GM10248 (cell line): Measurements from ENCODE around the gene SLC17A5.
"Not testable (repeated sequence)": the region's sequence is repeated elsewhere in the genome, so short reads cannot be mapped to it uniquely, and the experiment has no call there.

Experiments
- CTCF ChIA-PET: fragments of 300-600 bp; sonication (Branson Sonifier 250); formaldehyde crosslinking; extraction: SDS; loops from one replicate; lab custom pipeline; 2021; ENCODE audit warnings: antibody characterized with exemption; lab: Yijun Ruan, JAX
- POLR2A ChIA-PET: fragments of 350-650 bp; sonication (Branson Sonifier 250); formaldehyde crosslinking; extraction: SDS; loops from one replicate; lab custom pipeline; 2020; ENCODE audit warnings: antibody characterized with exemption; lab: Yijun Ruan, JAX
- DNase-seq: peaks from one replicate; pipeline ENCODE4 v3.0.0; 2012; ENCODE audit errors: extremely low spot score
- TF ChIP-seq, protein P1 (sequence below): IDR thresholded peaks from 2 replicates; pipeline ENCODE4 v1.5.1; 2012; ENCODE audit warnings: mild to moderate bottlenecking, low read depth; ENCODE audit errors: extremely low read depth, missing control alignments, control extremely low read depth

The SLC17A5 gene

DNA sequence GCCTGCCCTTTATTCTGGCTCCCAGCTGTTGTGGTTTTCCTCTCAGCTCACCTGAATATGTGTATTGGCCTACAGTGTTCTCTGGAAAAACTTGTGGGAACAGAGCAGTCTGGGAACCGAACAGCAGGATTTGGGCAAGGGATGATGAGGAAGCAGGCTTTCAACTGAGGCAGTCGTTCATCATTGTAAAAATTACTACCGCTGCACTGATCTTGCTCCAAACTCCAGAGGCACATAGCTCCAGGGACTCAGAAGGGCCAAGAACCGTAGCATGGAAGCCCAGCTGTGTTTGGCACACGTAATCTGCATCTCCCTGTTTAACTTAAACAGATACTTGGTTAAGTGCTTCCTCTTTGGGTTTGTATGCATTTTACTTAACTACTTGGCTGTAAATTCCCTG lies 84.7 kb downstream of the SLC17A5 start:
- ChIA-PET CTCF (interaction anchor here (0.8 kb wide), 1 partner anchor 50 kb away, joined by 3 read pairs; no protein-coding TSS in a partner anchor), POLR2A (no interaction called here)
- TF ChIP-seq, protein P1, sequence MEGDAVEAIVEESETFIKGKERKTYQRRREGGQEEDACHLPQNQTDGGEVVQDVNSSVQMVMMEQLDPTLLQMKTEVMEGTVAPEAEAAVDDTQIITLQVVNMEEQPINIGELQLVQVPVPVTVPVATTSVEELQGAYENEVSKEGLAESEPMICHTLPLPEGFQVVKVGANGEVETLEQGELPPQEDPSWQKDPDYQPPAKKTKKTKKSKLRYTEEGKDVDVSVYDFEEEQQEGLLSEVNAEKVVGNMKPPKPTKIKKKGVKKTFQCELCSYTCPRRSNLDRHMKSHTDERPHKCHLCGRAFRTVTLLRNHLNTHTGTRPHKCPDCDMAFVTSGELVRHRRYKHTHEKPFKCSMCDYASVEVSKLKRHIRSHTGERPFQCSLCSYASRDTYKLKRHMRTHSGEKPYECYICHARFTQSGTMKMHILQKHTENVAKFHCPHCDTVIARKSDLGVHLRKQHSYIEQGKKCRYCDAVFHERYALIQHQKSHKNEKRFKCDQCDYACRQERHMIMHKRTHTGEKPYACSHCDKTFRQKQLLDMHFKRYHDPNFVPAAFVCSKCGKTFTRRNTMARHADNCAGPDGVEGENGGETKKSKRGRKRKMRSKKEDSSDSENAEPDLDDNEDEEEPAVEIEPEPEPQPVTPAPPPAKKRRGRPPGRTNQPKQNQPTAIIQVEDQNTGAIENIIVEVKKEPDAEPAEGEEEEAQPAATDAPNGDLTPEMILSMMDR, result no peak
- no peak for DNase-seq

DNA sequence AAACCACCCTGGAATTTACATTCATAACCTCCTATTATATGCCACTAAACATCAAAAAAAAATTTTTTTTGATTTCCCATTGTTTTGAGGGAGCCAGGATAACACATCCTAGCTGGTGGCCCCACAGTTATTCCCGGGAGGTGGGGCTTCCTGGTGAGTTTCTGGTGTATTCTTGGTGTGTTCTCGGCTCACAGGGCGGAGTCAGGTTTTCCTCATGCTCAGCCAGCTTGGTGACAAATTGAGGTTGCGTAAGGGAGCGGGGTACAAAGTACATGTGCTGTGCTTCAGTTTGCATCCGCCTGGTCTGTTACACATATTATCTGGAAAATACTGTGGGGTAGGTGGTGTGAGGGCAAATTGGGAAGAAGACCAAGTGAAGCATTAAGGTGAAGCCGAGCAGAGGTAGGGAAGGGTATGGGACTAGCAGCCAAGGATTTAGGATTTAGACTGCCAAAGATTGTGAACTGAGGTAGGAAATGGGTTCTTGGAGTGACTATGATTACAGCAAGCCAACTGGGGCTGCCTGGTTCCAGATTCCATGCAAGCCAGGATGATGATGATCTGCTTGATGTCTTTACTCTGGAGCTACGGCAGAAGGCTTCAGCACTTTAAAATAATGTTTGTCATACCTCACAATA lies 86.7 kb downstream of the SLC17A5 start:
- ChIA-PET POLR2A (no interaction called here), CTCF (interaction anchor here (0.8 to 2.3 kb wide), 6 partner anchors 10 to 65 kb away, joined by 3 to 7 read pairs (median 4); no protein-coding TSS in a partner anchor)
- no peak for DNase-seq
- TF ChIP-seq, protein P1, result no peak

DNA sequence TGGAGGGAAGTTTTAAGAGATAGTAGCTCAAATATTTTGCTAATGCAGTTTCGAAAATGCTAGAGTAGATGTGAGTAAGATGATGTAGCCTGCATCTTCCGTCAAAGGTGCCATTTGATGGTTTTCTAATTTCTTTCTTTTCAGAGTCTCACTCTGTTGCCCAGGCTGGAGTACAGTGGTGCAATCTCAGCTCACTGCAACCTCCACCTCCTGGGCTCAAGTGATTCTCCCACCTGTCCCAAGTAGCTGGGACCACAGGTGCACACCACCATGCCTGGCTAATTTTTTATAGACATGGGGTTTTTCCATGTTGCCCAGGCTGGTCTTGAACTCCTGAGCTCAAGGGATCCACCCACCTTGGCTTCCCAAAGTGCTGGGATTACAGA lies 87.3 kb downstream of the SLC17A5 start:
- POLR2A ChIA-PET, DNase-seq: not testable (repeated sequence)
- CTCF ChIA-PET, result interaction anchor here (0.8 to 2.3 kb wide), 8 partner anchors 9 to 66 kb away, joined by 3 to 7 read pairs (median 4); no protein-coding TSS in a partner anchor

DNA sequence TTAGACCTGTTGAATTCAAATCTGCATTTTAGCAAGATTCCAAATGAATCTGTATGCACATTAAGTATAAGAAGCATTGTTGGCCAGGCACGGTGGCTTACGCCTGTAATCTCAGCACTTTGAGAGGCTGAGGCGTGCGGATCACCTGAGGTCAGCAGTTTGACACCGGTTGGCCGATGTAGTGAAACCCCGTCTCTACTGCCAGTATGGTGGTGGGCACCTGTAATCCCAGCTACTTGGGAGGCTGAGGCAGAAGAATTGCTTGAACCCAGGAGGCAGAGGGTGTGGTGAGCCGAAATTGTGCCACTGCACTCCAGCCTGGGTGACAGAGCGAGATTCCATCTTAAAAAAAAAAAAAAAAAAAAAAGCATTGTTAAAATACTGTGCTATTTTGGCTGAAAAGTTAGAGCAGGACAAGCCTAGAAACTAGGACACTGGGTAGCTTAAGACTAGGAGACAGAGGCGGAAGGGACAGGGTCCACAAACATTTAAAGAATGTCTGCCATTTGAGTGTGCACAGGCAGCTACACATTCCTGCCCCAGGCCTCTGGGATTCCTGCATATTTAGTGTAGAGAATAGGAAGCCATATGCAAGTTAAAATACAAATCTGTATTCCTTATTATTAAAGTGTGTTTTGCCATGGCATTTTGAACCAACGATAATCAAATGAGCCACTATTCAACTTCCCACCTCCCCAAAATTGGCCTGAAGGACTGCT lies 87.9 kb downstream of the SLC17A5 start:
- CTCF ChIA-PET, result interaction anchor here (0.8 to 2.3 kb wide), 9 partner anchors 9 to 67 kb away, joined by 3 to 7 read pairs (median 4); no protein-coding TSS in a partner anchor
- DNase-seq, result no peak

DNA sequence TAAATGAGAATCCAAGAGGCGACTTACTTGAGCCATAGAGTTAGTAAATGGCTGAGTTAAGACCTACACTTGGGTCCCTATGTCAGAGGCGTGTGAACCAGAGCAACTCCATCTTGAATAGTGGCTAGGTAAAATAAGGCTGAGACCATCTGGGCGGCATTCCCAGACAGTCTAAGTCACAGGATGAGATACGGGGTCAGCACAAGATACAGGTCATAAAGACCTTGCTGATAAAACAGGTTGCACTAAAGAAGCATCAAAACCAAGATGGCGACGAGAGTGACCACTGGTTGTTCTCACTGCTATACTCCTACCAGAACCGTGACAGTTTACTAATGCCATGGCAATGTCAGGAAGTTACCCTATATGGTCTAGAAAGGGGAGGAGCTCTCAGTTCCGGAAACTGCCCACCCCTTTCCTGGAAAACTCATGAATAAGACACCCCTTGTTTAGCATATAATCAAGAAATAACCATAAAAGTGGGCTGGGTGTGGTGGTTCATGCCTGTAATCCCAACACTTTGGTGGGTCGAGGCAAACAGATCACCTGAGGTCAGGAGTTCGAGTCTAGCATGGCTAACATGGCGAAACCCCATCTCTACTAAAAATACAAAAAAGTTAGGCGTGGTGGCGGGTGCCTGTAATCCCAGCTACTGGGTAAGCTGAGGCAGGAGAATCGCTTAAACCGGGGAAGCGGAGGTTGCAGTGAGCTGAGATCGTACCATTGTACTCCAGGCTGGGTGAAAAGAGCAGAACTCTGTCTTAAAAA lies 89.0 kb downstream of the SLC17A5 start:
- POLR2A ChIA-PET, result no interaction called here
- no peak for DNase-seq
- CTCF ChIA-PET, result interaction anchor here (1.7 to 2.3 kb wide), 2 partner anchors 16 to 46 kb away, joined by 5 to 7 read pairs; no protein-coding TSS in a partner anchor
- TF ChIP-seq, protein P1, result no peak

More for the DNA sequence above, 87.9 kb downstream of the SLC17A5 start:
- POLR2A ChIA-PET, result no interaction called here
- TF ChIP-seq, protein P1, result no peak

DNA sequence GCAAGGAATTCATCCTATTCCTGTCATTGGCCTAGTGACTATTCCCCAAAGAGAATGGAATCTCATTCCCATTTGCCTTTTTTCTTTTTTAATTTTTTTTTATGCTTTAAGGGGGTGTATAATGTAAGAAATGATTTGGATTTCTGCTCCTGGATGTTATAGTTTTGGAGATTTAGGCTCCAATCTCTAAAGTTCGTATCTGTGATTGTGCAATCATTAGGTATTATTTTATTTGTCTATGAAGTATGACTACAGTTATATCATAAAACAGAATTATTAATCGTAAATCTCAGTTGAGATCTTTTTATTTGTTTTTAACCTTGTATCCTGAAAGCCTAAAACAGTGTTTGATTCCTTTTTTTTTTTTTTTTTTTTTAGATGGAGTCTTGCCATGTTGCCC lies 91.2 kb downstream of the SLC17A5 start:
- DNase-seq, result no peak
- TF ChIP-seq, protein P1, result no peak
- ChIA-PET CTCF (interaction anchor here (0.6 to 1.1 kb wide), 2 partner anchors 9 to 16 kb away, joined by 3 read pairs; no protein-coding TSS in a partner anchor), POLR2A (no interaction called here)
